Liver (tissue), 9 donors: Measurements from ENCODE around the gene TTC38. TPM values are rescaled to one million over a fixed set of nuclear protein-coding genes. Genes with fewer than 3 reads are reported as not detected.

Source experiments
- DNase-seq: peaks from one replicate; pipeline ENCODE4 v3.0.0-alpha.2; 2017; ENCODE audit warnings: low spot score
- H3K27ac ChIP-seq, 2 donors: one replicate each; pipeline ENCODE4 v1.7.0; 2013; ENCODE audit warnings: inconsistent platforms in 2 of 2, low read length in 2 of 2, control low read depth in 1 of 2, low read depth in 1 of 2, mild to moderate bottlenecking in 1 of 2
- H3K27me3 ChIP-seq, 4 donors: one replicate each; pipeline versions ENCODE4 v1.6.1 to v1.7.0; 2013; ENCODE audit warnings: low read length in 3 of 4, inconsistent platforms in 1 of 4, mild to moderate bottlenecking in 1 of 4, moderate library complexity in 1 of 4; ENCODE audit not compliant: control insufficient read depth in 4 of 4, insufficient read depth in 4 of 4
- H3K36me3 ChIP-seq, 4 donors: one replicate each; pipeline versions ENCODE4 v1.6.1 to v1.7.0; 2013; ENCODE audit warnings: low read length in 3 of 4, mild to moderate bottlenecking in 3 of 4, low read depth in 1 of 4, moderate library complexity in 1 of 4; ENCODE audit not compliant: control insufficient read depth in 4 of 4, insufficient read depth in 3 of 4
- H3K4me1 ChIP-seq, 4 donors: one replicate each; pipeline versions ENCODE4 v1.6.1 to v1.7.0; 2013; ENCODE audit warnings: low read length in 3 of 4, mild to moderate bottlenecking in 3 of 4, moderate library complexity in 1 of 4; ENCODE audit not compliant: control insufficient read depth in 4 of 4, insufficient read depth in 4 of 4
- H3K4me3 ChIP-seq, 3 donors: one replicate each; pipeline versions ENCODE4 v1.6.1 to v1.7.0; 2013; ENCODE audit warnings: low read length in 3 of 3, control low read depth in 1 of 3, low read depth in 1 of 3, mild to moderate bottlenecking in 1 of 3
- H3K9ac ChIP-seq, 2 donors: one replicate each; pipeline ENCODE4 v1.7.0; 2013; ENCODE audit warnings: low read length in 2 of 2, mild to moderate bottlenecking in 2 of 2, moderate library complexity in 2 of 2, control low read depth in 1 of 2, low read depth in 1 of 2
- H3K9me3 ChIP-seq, 4 donors: one replicate each; pipeline versions ENCODE4 v1.6.1 to v1.7.0; 2013; ENCODE audit warnings: low read length in 3 of 4; ENCODE audit not compliant: control insufficient read depth in 4 of 4
- EGR1 ChIP-seq, 2 donors: IDR thresholded peaks; 2 replicates each; pipeline ENCODE4 v1.6.1; 2016 to 2018; ENCODE audit warnings: antibody characterized with exemption in 2 of 2, low read depth in 2 of 2
- FOXA1 ChIP-seq: IDR thresholded peaks from 2 replicates; pipeline ENCODE4 v1.6.1; 2016; ENCODE audit warnings: antibody characterized with exemption
- FOXA2 ChIP-seq: IDR thresholded peaks from 2 replicates; pipeline ENCODE4 v1.6.1; 2016; ENCODE audit warnings: antibody characterized with exemption
- GABPA ChIP-seq, 2 donors: IDR thresholded peaks in 1 of 2; conservative IDR thresholded peaks in 1 of 2; 2 replicates each; pipeline ENCODE4 v1.6.1; 2016; ENCODE audit warnings: antibody characterized with exemption in 2 of 2, mild to moderate bottlenecking in 1 of 2, moderate library complexity in 1 of 2
- HNF4A ChIP-seq, 2 donors: conservative IDR thresholded peaks; 2 replicates each; pipeline ENCODE4 v1.6.1; 2016; ENCODE audit warnings: antibody characterized with exemption in 2 of 2, mild to moderate bottlenecking in 2 of 2
- HNF4G ChIP-seq: IDR thresholded peaks from 2 replicates; pipeline ENCODE4 v1.6.1; 2016; ENCODE audit warnings: antibody characterized with exemption
- JUND ChIP-seq, 2 donors: IDR thresholded peaks; 2 replicates each; pipeline ENCODE4 v1.6.1; 2016; ENCODE audit warnings: antibody characterized with exemption in 2 of 2
- NR2F2 ChIP-seq: IDR thresholded peaks from 2 replicates; pipeline ENCODE4 v1.6.1; 2016; ENCODE audit warnings: antibody characterized with exemption
- RAD21 ChIP-seq, 2 donors: IDR thresholded peaks; 2 replicates each; pipeline ENCODE4 v1.6.1; 2016; ENCODE audit warnings: antibody characterized with exemption in 2 of 2, mild to moderate bottlenecking in 2 of 2
- SP1 ChIP-seq: IDR thresholded peaks from 2 replicates; pipeline ENCODE4 v1.6.1; 2018; ENCODE audit warnings: antibody characterized with exemption, mild to moderate bottlenecking
- WGBS: extraction: QIAGEN DNeasy Blood & Tissue Kit; methylation state at CpG from one replicate; pipeline ENCODE4 v1.1.7; 2013; 5-methylcytosine and 5-hydroxymethylcytosine counted together
- polyA plus RNA-seq, 2 donors: library from polyadenylated mRNA; stranded (reverse) in 1 of 2; unstranded in 1 of 2; fragments of 200-250 nt in 1 of 2; fragments of >200 nt in 1 of 2; fragmentation: Nextera tagmentation in 1 of 2; extraction: Ambion mirVana in 1 of 2; gene quantifications; one replicate each; pipeline versions ENCODE4 v1.2.1 to v1.2.3, GENCODE V29; 2013 to 2015
- total RNA-seq, 2 donors: library from RNA; depleted of rRNA; stranded (reverse); fragments of >200 nt; gene quantifications; one replicate each; pipeline ENCODE4 v1.2.3, GENCODE V29; 2014
- TF ChIP-seq, protein P1 (sequence below): IDR thresholded peaks from 2 replicates; pipeline ENCODE4 v1.6.1; 2016; ENCODE audit warnings: antibody characterized with exemption
- TF ChIP-seq, protein P2 (sequence below): IDR thresholded peaks from 2 replicates; pipeline ENCODE4 v1.6.1; 2016; ENCODE audit warnings: antibody characterized with exemption
- TF ChIP-seq, protein P3 (sequence below): IDR thresholded peaks from 2 replicates; pipeline ENCODE4 v1.6.1; 2016; ENCODE audit warnings: antibody characterized with exemption
- TF ChIP-seq, protein P4 (sequence below): IDR thresholded peaks from 2 replicates; pipeline ENCODE4 v1.6.1; 2016; ENCODE audit warnings: antibody characterized with exemption, mild to moderate bottlenecking
- TF ChIP-seq, protein P5 (sequence below): fragments of 150-350 bp; IDR thresholded peaks from 2 replicates; pipeline ENCODE4 v1.5.1; 2017; ENCODE audit warnings: improper control_type of control experiment, low read depth, low read length; ENCODE audit not compliant: missing input control
- donor health status: healthy.
- donor health status: healthy.
- donor health status: healthy.
- donor health status: healthy.
- donor health status: healthy.

TTC38 gene
- total and polyA plus RNA-seq, 4 donors, result 63.9 to 389 (median 128) TPM

DNA sequence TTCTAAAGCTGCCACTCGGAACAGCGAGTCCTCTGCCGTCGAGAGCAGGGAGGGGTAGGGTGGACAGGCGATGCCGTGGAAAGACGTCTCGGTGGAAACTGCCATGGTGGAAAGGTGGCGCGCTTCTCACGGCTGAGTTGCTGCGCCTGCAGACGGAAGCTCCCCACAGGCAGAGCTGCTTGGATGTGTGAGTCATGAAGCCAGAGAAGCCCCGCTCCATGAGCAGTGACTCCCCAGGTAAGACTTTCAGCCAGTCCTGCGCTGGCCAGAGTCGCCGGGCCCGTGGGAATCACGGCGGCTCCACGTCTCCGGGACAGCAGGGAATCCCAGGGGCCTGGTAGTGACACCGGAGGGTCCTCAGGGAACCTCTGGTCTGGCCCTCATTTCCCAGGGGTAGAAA lies 63.7 kb downstream of the TTC38 start:
- H3K27me3 ChIP-seq, result no peaks in the 10 kb centered on the region

More for the DNA sequence above, 63.7 kb downstream of the TTC38 start:
- WGBS, result 98% methylated on average over 23 of the region's 23 CpGs
- no peaks in the 10 kb centered on the region for H3K36me3 ChIP-seq
- no peaks in the 10 kb centered on the region for H3K9me3 ChIP-seq
- H3K9ac ChIP-seq, result no peak overlapping the region
- DNase-seq, result no peak
- H3K4me1 ChIP-seq, result peaks cover 0 to 3% (median under 1%) of the 10 kb centered on the region in 4 donors
- no peak overlapping the region for H3K4me3 ChIP-seq
- H3K27ac ChIP-seq, result no peak overlapping the region
- TF ChIP-seq FOXA1, result no peak
- no peak for TF ChIP-seq RAD21 (IDR thresholded peaks at IDR 0.05)
- TF ChIP-seq, protein P1, sequence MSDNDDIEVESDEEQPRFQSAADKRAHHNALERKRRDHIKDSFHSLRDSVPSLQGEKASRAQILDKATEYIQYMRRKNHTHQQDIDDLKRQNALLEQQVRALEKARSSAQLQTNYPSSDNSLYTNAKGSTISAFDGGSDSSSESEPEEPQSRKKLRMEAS, result no peak
- TF ChIP-seq JUND (IDR thresholded peaks at IDR 0.05), result no peak
- no peak for TF ChIP-seq NR2F2
- TF ChIP-seq, protein P2, sequence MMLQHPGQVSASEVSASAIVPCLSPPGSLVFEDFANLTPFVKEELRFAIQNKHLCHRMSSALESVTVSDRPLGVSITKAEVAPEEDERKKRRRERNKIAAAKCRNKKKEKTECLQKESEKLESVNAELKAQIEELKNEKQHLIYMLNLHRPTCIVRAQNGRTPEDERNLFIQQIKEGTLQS, result no peak
- TF ChIP-seq EGR1 (IDR thresholded peaks at IDR 0.05; ENCODE audit: low read depth in 2 of 2), result no peak
- TF ChIP-seq, protein P3, sequence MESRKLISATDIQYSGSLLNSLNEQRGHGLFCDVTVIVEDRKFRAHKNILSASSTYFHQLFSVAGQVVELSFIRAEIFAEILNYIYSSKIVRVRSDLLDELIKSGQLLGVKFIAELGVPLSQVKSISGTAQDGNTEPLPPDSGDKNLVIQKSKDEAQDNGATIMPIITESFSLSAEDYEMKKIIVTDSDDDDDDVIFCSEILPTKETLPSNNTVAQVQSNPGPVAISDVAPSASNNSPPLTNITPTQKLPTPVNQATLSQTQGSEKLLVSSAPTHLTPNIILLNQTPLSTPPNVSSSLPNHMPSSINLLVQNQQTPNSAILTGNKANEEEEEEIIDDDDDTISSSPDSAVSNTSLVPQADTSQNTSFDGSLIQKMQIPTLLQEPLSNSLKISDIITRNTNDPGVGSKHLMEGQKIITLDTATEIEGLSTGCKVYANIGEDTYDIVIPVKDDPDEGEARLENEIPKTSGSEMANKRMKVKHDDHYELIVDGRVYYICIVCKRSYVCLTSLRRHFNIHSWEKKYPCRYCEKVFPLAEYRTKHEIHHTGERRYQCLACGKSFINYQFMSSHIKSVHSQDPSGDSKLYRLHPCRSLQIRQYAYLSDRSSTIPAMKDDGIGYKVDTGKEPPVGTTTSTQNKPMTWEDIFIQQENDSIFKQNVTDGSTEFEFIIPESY, result no peak
- TF ChIP-seq HNF4A (conservative IDR thresholded peaks at IDR 0.05), result no peak
- TF ChIP-seq HNF4G, result no peak
- TF ChIP-seq, protein P4, sequence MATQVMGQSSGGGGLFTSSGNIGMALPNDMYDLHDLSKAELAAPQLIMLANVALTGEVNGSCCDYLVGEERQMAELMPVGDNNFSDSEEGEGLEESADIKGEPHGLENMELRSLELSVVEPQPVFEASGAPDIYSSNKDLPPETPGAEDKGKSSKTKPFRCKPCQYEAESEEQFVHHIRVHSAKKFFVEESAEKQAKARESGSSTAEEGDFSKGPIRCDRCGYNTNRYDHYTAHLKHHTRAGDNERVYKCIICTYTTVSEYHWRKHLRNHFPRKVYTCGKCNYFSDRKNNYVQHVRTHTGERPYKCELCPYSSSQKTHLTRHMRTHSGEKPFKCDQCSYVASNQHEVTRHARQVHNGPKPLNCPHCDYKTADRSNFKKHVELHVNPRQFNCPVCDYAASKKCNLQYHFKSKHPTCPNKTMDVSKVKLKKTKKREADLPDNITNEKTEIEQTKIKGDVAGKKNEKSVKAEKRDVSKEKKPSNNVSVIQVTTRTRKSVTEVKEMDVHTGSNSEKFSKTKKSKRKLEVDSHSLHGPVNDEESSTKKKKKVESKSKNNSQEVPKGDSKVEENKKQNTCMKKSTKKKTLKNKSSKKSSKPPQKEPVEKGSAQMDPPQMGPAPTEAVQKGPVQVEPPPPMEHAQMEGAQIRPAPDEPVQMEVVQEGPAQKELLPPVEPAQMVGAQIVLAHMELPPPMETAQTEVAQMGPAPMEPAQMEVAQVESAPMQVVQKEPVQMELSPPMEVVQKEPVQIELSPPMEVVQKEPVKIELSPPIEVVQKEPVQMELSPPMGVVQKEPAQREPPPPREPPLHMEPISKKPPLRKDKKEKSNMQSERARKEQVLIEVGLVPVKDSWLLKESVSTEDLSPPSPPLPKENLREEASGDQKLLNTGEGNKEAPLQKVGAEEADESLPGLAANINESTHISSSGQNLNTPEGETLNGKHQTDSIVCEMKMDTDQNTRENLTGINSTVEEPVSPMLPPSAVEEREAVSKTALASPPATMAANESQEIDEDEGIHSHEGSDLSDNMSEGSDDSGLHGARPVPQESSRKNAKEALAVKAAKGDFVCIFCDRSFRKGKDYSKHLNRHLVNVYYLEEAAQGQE, result no peak
- TF ChIP-seq GABPA (IDR thresholded peaks at IDR 0.05 in 1 of 2, conservative IDR thresholded peaks at IDR 0.05 in 1 of 2), result no peak
- TF ChIP-seq, protein P5, sequence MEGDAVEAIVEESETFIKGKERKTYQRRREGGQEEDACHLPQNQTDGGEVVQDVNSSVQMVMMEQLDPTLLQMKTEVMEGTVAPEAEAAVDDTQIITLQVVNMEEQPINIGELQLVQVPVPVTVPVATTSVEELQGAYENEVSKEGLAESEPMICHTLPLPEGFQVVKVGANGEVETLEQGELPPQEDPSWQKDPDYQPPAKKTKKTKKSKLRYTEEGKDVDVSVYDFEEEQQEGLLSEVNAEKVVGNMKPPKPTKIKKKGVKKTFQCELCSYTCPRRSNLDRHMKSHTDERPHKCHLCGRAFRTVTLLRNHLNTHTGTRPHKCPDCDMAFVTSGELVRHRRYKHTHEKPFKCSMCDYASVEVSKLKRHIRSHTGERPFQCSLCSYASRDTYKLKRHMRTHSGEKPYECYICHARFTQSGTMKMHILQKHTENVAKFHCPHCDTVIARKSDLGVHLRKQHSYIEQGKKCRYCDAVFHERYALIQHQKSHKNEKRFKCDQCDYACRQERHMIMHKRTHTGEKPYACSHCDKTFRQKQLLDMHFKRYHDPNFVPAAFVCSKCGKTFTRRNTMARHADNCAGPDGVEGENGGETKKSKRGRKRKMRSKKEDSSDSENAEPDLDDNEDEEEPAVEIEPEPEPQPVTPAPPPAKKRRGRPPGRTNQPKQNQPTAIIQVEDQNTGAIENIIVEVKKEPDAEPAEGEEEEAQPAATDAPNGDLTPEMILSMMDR, result no peak
- no peak for TF ChIP-seq SP1
- TF ChIP-seq FOXA2, result no peak
